HFFc6 (cell line): ENCODE measurements around the gene MPRIP. TPM values are rescaled to one million over a fixed set of nuclear protein-coding genes. Genes with fewer than 3 reads are reported as not detected.

ENCODE experiments used
- DNase-seq: peaks from one replicate; pipeline ENCODE4 v3.0.0-alpha.2; 2018
- H3K27ac Mint-ChIP-seq: 2 replicates; pipeline ENCODE4 v1.8.0; 2020; ENCODE audit warnings: mild to moderate bottlenecking, mixed read lengths
- H3K27me3 Mint-ChIP-seq: 2 replicates; pipeline ENCODE4 v1.8.0; 2021; ENCODE audit warnings: mild to moderate bottlenecking, moderate library complexity, mixed read lengths; ENCODE audit not compliant: insufficient read depth
- H3K36me3 Mint-ChIP-seq: 2 replicates; pipeline ENCODE4 v1.8.0; 2021; ENCODE audit warnings: low read depth, mixed read lengths
- H3K4me1 Mint-ChIP-seq: 2 replicates; pipeline ENCODE4 v1.8.0; 2020; ENCODE audit warnings: low read depth, mixed read lengths
- H3K4me3 Mint-ChIP-seq: 2 replicates; pipeline ENCODE4 v1.8.0; 2020; ENCODE audit warnings: mild to moderate bottlenecking, moderate library complexity, mixed read lengths
- H3K9me3 Mint-ChIP-seq: 2 replicates; pipeline ENCODE4 v1.8.0; 2020; ENCODE audit warnings: mild to moderate bottlenecking, mixed read lengths
- total RNA-seq, 6 experiments: library from RNA; stranded (reverse); fragmentation: NEBNext Ultra II Directional; extraction: Animal tissue kit (Norgen Biotek cat#: 25700); gene quantifications; 2 replicates in 1 of 6; 3 replicates in 5 of 6; pipeline ENCODE4 v1.2.3, GENCODE V29; 2021
- TF ChIP-seq, protein P1 (sequence below): fragments of 200-600 bp; sonication (generic); IDR thresholded peaks from 2 replicates; pipeline ENCODE4 v1.5.0; 2021; ENCODE audit warnings: antibody characterized with exemption, mild to moderate bottlenecking

Gene MPRIP
- total RNA-seq, 6 experiments from 2014 or later: 350 to 409 (median 372) TPM

DNA sequence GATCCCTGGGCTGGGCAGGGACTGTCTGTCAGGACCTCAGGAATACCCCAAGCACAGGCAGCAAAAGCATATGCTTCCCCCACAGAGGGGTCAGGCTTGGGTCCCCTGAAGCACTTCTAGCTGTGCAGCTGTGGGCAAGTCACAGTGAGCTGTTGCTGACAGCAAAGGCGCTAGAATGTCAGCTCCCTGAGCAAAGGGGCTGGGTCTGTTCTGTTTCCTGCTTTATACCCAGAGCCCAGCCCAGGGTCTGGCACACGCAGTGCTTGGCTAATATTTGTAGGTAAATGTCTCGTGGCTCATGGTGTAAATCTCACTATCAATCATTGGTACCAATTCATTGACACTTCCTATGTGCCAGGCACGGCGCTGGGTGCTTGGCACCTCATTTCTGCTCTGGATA, 16.6 kb upstream of the MPRIP start:
- TF ChIP-seq, protein P1, sequence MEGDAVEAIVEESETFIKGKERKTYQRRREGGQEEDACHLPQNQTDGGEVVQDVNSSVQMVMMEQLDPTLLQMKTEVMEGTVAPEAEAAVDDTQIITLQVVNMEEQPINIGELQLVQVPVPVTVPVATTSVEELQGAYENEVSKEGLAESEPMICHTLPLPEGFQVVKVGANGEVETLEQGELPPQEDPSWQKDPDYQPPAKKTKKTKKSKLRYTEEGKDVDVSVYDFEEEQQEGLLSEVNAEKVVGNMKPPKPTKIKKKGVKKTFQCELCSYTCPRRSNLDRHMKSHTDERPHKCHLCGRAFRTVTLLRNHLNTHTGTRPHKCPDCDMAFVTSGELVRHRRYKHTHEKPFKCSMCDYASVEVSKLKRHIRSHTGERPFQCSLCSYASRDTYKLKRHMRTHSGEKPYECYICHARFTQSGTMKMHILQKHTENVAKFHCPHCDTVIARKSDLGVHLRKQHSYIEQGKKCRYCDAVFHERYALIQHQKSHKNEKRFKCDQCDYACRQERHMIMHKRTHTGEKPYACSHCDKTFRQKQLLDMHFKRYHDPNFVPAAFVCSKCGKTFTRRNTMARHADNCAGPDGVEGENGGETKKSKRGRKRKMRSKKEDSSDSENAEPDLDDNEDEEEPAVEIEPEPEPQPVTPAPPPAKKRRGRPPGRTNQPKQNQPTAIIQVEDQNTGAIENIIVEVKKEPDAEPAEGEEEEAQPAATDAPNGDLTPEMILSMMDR: no peak
- peaks cover 4% of the 10 kb centered on the region for H3K27me3 Mint-ChIP-seq
- H3K36me3 Mint-ChIP-seq: no peaks in the 10 kb centered on the region
- DNase-seq: no peak
- no peak overlapping the region for H3K27ac Mint-ChIP-seq
- no peaks in the 10 kb centered on the region for H3K9me3 Mint-ChIP-seq
- no peak overlapping the region for H3K4me3 Mint-ChIP-seq
- H3K4me1 Mint-ChIP-seq: peaks cover 29% of the 10 kb centered on the region

DNA sequence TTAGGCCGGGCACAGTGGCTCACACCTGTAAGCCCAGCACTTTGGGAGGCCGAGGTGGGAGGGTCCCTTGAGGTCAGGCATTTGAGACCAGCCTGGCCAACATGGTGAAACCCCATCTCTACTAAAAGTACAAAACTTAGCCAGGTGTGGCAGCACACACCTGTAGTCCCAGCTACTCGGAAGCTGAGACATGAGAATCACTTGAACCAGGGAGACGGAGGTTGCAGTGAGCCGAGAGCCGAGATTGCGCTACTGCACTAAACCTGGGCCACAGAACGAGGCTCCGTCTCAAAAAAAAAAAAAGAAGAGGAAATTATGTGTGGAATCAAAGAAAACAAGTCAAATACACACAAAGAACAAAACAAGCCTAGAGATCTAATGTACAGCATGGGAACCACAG, 16.1 kb upstream of the MPRIP start:
- no peak overlapping the region for H3K27ac Mint-ChIP-seq
- H3K36me3 Mint-ChIP-seq: no peaks in the 10 kb centered on the region
- H3K27me3 Mint-ChIP-seq: peaks cover 5% of the 10 kb centered on the region

DNA sequence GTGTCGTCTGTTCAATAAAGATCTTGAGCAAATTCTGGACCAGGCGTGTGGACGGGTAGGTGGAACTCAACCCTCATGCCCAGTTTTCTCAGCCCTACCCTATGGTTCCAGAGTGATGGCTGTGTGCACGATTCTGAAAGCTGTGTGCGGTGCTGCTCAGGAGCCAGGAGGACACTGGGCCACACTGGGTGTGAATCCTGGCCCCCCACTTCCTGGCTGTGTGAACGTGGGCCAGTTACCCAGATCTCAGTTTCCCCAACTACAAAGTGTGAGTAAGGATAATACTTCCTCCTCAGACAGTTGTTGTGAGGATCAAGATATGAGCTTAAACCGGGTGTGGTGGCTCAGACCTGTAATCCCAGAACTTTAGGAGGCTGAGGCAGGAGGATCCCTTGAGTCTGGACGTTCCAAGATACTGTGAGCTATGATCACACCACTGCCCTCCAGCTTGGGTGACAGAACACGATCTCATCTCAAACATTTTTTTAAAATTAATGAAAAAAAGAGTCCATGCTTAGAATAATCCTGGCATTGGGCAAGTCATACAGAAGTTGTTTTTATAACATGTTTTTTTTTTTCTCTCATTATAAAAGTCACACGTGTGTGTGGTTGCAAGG, 14.7 kb upstream of the MPRIP start:
- Mint-ChIP-seq H3K9me3 (no peaks in the 10 kb centered on the region), H3K27ac (peak overlapping the region; percentile 80)

More for the DNA sequence above, 16.1 kb upstream of the MPRIP start:
- Mint-ChIP-seq H3K4me3 (no peak overlapping the region), H3K4me1 (peaks cover 32% of the 10 kb centered on the region), H3K9me3 (no peaks in the 10 kb centered on the region)
- TF ChIP-seq, protein P1: no peak
- DNase-seq: no peak

DNA sequence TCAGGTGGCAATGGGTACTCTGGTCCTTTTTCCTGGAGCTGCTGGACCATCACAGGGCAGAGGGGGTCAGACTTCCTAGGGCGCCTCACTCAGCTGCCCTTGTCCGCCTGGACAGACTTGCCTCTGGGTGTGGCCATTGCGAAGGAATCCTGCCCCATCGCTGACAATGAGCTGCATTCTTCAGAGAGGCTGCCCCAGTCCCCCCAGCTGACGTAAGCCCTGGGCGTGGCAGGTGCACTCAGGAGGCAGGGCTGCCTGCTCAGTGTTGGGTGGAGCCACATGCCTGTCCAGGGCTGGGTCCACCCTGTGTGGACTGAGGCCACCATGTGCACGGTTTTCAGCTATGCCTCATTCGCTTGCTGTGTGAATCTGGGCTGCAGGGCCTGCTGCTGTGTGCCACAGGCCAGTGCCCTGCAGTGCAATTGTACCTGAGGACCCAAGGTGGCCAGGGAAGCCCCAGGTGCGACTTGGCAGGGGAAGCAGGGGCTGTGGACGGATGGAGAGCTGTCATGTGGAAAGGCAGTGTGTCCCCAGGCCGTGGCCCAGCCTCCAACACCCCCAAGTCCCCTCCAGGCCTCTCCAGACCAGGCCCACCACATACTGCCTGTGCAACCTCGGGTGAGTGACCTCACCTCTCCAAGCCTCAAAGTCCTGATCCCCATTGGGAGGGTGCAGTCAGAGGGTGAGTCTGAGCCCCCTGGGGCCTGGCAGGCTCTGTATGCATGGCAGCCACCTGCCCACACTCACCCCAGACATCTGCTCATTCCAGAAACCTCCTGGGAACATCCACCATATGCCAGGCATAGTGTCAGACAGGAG, 14.0 kb upstream of the MPRIP start:
- Mint-ChIP-seq H3K36me3 (no peaks in the 10 kb centered on the region), H3K27ac (peak overlapping the region; percentile 80), H3K4me1 (peaks cover 50% of the 10 kb centered on the region), H3K4me3 (no peak overlapping the region), H3K9me3 (no peaks in the 10 kb centered on the region), H3K27me3 (peaks cover 5% of the 10 kb centered on the region)
- DNase-seq: peak; percentile 95
- TF ChIP-seq, protein P1: no peak

More for the DNA sequence above, 14.7 kb upstream of the MPRIP start:
- Mint-ChIP-seq H3K27me3 (peaks cover 5% of the 10 kb centered on the region), H3K4me1 (peaks cover 44% of the 10 kb centered on the region), H3K4me3 (no peak overlapping the region), H3K36me3 (no peaks in the 10 kb centered on the region)
- no peak for DNase-seq
- TF ChIP-seq, protein P1: no peak

DNA sequence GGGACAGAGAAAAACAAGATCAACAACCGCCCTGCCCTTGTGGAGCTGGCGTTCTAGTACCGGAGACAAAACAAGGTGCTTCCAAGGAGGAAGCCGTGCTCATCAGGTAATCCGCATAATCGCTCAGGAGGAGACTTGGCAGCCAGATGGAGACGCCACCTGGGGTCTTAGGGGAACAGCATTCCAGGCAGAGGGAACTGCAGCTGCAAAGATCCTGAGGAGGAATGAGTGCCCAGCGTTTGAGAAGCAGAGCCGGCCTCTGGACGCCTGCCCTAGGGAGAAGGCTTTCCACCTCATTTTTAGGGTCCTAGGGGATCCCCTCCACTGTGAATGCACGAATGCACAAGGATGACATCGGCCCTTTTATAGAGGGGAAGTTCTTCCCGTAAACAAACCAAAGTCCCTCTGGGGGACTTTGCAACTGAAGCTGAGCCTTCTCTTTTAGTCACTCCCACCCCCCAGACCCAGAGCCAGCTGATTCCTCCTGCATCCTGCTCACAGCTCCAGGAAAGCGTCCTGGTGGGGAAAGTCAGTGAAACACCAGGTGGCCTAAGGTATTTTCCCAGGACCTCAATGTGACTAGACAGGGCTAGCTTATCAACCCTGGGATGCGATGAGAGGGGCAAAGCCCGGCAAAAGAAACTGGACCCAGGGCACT, 13.2 kb upstream of the MPRIP start:
- Mint-ChIP-seq H3K27me3 (peaks cover 5% of the 10 kb centered on the region), H3K27ac (peak overlapping the region; percentile 80), H3K9me3 (no peaks in the 10 kb centered on the region), H3K4me3 (no peak overlapping the region), H3K4me1 (peaks cover 57% of the 10 kb centered on the region), H3K36me3 (no peaks in the 10 kb centered on the region)
- DNase-seq: no peak
- TF ChIP-seq, protein P1: no peak
